Measurements from ENCODE around the gene ZNF316. TPM values are rescaled to one million over a fixed set of nuclear protein-coding genes. Genes with fewer than 3 reads are reported as not detected.

The ZNF316 gene
- total and polyA plus RNA-seq, 2 experiments from 2014 or later = 1.1 to 17.4 TPM

DNA sequence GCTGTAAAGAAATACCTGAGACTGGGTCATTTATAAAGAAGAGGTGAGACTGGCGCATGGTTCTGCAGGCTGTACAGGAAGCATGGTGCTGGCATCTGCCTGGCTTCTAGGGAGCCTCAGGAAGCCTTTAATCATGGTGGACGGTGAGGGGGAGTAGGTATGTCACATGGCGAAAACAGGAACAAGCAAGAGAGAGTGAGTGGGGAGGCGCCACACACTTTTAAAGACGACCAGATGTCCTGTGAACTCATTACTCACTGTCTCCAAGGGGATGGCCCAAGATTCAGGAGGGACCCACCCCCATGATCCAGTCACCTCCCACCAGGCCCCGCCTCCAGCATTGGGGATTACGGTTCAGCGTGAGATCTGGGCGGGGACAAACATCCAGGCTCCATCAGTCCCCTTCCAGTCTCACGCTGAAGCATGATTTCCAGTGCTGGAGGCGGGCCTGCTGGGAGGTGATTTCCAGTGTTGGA, 3.2 kb downstream of the ZNF316 start (continued):
- TF ChIP-seq ZNF331 (CRISPR knock-in tag; IDR thresholded peaks at IDR 0.05; ENCODE audit: low read depth) (no peak), CREB1 (CRISPR knock-in tag; IDR thresholded peaks at IDR 0.05; ENCODE audit: low read depth) (no peak), JUNB (IDR thresholded peaks at IDR 0.05; ENCODE audit: unreplicated experiment) (no peak), EZH2phosphoT487 (IDR thresholded peaks at IDR 0.05; ENCODE audit: unreplicated experiment) (no peak)

DNA sequence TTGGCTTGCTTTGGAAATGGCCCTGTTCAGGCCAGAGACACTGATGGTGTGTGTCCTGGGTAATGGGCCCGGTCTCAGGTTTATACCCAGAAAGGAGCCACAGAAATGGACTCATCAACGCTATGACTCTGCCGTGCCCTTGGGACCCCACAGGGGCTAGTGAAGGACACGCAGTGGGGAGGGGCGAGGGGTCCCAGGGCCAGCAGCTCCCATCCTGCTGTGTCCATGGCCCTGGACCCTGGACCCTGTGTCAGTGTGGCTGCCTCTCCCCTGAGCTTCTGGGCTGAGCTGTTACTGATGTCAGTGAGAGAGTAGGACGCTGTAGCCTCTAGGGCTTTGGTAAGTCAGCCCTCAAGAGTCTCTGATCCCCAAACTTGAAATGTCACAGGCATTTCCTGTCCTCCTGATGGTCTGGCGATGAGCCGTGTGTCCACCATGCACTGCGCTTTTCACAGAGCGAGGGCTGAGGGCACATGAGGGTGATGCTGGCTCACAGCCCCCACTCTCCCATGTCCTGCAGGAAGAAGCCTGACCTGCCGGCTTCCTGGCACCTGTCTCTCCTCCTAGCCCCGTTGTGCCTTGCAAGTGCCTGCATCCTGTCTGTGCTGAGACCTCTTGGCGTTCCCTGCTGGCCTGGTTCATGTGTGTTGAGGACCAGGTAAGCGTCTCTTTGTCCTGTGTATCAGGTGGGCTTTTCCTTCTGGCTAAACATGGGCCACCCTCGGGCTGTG, 4.4 kb downstream of the ZNF316 start:
- DNase-seq (ENCODE audit: low spot score) (no peak), ATAC-seq (no peak)
- H3K27ac ChIP-seq (ENCODE audit: low read depth) = no peak overlapping the region
- no peak overlapping the region for H2AFZ ChIP-seq
- H3K27me3 ChIP-seq (ENCODE audit: insufficient read depth) = no peaks in the 10 kb centered on the region
- Mint-ChIP-seq H3K27me3 (ENCODE audit: insufficient read depth, low read depth, poor library complexity) (peaks cover 25% of the 10 kb centered on the region), H3K4me3 (no peak overlapping the region), H3K27ac (no peak overlapping the region), H3K4me1 (peaks cover 18% of the 10 kb centered on the region; the same call in 2 of the 3 replicates), H3K9me3 (no peaks in the 10 kb centered on the region), H3K36me3 (ENCODE audit: low read depth) (peaks cover 9% of the 10 kb centered on the region)
- H3F3A ChIP-seq (replicated peaks; ENCODE audit: low read depth) = no peaks in the 10 kb centered on the region
- H3K4me3 ChIP-seq = no peak overlapping the region
- H3K36me3 ChIP-seq (ENCODE audit: insufficient read depth) = no peaks in the 10 kb centered on the region
- H4K20me1 ChIP-seq (replicated peaks; ENCODE audit: insufficient read depth) = no peaks in the 10 kb centered on the region; the same call in 1 of the 2 replicates
- no peaks in the 10 kb centered on the region for H3K9me2 ChIP-seq (ENCODE audit: insufficient read depth)
- TF ChIP-seq, protein P1, sequence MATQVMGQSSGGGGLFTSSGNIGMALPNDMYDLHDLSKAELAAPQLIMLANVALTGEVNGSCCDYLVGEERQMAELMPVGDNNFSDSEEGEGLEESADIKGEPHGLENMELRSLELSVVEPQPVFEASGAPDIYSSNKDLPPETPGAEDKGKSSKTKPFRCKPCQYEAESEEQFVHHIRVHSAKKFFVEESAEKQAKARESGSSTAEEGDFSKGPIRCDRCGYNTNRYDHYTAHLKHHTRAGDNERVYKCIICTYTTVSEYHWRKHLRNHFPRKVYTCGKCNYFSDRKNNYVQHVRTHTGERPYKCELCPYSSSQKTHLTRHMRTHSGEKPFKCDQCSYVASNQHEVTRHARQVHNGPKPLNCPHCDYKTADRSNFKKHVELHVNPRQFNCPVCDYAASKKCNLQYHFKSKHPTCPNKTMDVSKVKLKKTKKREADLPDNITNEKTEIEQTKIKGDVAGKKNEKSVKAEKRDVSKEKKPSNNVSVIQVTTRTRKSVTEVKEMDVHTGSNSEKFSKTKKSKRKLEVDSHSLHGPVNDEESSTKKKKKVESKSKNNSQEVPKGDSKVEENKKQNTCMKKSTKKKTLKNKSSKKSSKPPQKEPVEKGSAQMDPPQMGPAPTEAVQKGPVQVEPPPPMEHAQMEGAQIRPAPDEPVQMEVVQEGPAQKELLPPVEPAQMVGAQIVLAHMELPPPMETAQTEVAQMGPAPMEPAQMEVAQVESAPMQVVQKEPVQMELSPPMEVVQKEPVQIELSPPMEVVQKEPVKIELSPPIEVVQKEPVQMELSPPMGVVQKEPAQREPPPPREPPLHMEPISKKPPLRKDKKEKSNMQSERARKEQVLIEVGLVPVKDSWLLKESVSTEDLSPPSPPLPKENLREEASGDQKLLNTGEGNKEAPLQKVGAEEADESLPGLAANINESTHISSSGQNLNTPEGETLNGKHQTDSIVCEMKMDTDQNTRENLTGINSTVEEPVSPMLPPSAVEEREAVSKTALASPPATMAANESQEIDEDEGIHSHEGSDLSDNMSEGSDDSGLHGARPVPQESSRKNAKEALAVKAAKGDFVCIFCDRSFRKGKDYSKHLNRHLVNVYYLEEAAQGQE (IDR thresholded peaks at IDR 0.05; ENCODE audit: unreplicated experiment) = no peak
- TF ChIP-seq JUNB (IDR thresholded peaks at IDR 0.05; ENCODE audit: unreplicated experiment) = no peak
- TF ChIP-seq, protein P2, sequence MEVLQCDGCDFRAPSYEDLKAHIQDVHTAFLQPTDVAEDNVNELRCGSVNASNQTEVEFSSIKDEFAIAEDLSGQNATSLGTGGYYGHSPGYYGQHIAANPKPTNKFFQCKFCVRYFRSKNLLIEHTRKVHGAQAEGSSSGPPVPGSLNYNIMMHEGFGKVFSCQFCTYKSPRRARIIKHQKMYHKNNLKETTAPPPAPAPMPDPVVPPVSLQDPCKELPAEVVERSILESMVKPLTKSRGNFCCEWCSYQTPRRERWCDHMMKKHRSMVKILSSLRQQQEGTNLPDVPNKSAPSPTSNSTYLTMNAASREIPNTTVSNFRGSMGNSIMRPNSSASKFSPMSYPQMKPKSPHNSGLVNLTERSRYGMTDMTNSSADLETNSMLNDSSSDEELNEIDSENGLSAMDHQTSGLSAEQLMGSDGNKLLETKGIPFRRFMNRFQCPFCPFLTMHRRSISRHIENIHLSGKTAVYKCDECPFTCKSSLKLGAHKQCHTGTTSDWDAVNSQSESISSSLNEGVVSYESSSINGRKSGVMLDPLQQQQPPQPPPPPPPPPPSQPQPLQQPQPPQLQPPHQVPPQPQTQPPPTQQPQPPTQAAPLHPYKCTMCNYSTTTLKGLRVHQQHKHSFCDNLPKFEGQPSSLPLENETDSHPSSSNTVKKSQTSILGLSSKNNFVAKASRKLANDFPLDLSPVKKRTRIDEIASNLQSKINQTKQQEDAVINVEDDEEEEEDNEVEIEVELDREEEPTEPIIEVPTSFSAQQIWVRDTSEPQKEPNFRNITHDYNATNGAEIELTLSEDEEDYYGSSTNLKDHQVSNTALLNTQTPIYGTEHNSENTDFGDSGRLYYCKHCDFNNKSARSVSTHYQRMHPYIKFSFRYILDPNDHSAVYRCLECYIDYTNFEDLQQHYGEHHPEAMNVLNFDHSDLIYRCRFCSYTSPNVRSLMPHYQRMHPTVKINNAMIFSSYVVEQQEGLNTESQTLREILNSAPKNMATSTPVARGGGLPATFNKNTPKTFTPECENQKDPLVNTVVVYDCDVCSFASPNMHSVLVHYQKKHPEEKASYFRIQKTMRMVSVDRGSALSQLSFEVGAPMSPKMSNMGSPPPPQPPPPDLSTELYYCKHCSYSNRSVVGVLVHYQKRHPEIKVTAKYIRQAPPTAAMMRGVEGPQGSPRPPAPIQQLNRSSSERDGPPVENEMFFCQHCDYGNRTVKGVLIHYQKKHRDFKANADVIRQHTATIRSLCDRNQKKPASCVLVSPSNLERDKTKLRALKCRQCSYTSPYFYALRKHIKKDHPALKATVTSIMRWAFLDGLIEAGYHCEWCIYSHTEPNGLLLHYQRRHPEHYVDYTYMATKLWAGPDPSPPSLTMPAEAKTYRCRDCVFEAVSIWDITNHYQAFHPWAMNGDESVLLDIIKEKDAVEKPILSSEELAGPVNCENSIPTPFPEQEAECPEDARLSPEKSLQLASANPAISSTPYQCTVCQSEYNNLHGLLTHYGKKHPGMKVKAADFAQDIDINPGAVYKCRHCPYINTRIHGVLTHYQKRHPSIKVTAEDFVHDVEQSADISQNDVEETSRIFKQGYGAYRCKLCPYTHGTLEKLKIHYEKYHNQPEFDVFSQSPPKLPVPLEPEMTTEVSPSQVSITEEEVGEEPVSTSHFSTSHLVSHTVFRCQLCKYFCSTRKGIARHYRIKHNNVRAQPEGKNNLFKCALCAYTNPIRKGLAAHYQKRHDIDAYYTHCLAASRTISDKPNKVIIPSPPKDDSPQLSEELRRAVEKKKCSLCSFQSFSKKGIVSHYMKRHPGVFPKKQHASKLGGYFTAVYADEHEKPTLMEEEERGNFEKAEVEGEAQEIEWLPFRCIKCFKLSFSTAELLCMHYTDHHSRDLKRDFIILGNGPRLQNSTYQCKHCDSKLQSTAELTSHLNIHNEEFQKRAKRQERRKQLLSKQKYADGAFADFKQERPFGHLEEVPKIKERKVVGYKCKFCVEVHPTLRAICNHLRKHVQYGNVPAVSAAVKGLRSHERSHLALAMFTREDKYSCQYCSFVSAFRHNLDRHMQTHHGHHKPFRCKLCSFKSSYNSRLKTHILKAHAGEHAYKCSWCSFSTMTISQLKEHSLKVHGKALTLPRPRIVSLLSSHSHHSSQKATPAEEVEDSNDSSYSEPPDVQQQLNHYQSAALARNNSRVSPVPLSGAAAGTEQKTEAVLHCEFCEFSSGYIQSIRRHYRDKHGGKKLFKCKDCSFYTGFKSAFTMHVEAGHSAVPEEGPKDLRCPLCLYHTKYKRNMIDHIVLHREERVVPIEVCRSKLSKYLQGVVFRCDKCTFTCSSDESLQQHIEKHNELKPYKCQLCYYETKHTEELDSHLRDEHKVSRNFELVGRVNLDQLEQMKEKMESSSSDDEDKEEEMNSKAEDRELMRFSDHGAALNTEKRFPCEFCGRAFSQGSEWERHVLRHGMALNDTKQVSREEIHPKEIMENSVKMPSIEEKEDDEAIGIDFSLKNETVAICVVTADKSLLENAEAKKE (CRISPR knock-in tag; IDR thresholded peaks at IDR 0.05) = no peak
- no peak overlapping the region for H3K4me2 ChIP-seq
- H3K79me2 ChIP-seq (replicated peaks; ENCODE audit: insufficient read depth) = no peaks in the 10 kb centered on the region
- no peaks in the 10 kb centered on the region; the same call in 1 of the 2 replicates for H3K4me1 ChIP-seq (ENCODE audit: insufficient read depth)

Measured in GM23338 (cell line).